ENCODE data around the gene METTL16.

The METTL16 gene

DNA sequence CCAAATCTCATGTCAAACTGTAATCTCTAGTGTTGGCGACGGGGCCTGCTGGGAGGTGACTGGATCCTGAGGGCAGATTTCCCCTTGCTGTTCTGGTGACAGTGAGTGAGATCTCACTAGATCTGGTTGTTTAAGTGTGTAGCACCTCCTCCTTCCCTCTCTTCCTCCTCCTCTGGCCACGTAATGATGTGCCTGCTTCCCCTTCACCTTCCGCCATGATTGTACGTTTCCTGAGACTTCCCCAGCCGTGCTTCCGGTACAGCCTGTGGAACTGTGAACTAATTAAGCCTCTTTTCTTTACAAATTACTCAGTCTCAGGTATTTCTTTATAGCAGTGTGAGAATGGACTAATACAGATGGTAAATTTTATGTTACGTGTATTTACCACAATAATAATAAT lies 49.2 kb downstream of the METTL16 start:
- TF ChIP-seq CTCF (IDR thresholded peaks at IDR 0.05; ENCODE audit: low read depth, low read length), result no peak
- H3K4me3 ChIP-seq (ENCODE audit: low read depth, low read length), result no peak overlapping the region
- DNase-seq (ENCODE audit: low read depth, low spot score), result no peak
- in situ Hi-C loops (cut with HindIII; ENCODE audit: low sequenced_read_pairs), result no loop called here

- H3K4me3 ChIP-seq (ENCODE audit: low read depth, low read length), result no peak overlapping the region
- no peak for TF ChIP-seq CTCF (IDR thresholded peaks at IDR 0.05; ENCODE audit: low read depth, low read length)
- in situ Hi-C loops (cut with HindIII; ENCODE audit: low sequenced_read_pairs), result no loop called here
- no peak for DNase-seq (ENCODE audit: low read depth, low spot score)
Measured at GRCh38 chr17:2459917-2460271, 51.8 kb downstream of the METTL16 start.

DNA sequence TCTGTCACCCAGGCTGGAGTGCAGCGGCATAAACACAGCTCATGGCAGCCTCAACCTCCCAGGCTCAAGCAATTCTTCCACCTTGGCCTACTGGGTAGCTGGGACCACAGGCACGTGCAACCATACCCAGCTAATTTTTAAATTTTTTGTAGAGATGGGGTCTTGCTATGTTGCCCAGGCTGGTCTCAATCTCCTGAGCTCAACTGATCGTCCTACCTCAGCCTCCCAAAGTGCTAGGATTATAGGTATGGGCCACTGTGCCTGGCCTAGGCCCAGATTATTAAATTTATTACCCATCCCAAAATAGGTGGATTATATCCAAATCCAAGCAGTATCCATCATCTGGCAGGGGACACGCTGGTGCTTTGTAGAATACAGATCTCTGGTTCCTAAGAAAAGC lies 53.8 kb downstream of the METTL16 start:
- in situ Hi-C loops (cut with HindIII; ENCODE audit: low sequenced_read_pairs), result no loop called here
- DNase-seq (ENCODE audit: low read depth, low spot score), result no peak
- H3K4me3 ChIP-seq (ENCODE audit: low read depth, low read length), result no peak overlapping the region
- no peak for TF ChIP-seq CTCF (IDR thresholded peaks at IDR 0.05; ENCODE audit: low read depth, low read length)

- DNase-seq (ENCODE audit: low read depth, low spot score), result no peak
- no peak for TF ChIP-seq CTCF (IDR thresholded peaks at IDR 0.05; ENCODE audit: low read depth, low read length)
- in situ Hi-C loops (cut with HindIII; ENCODE audit: low sequenced_read_pairs), result no loop called here
- no peak overlapping the region for H3K4me3 ChIP-seq (ENCODE audit: low read depth, low read length)
Measured at GRCh38 chr17:2456475-2456874, 55.2 kb downstream of the METTL16 start.

- DNase-seq (ENCODE audit: low read depth, low spot score), result no peak
- no peak overlapping the region for H3K4me3 ChIP-seq (ENCODE audit: low read depth, low read length)
Measured at GRCh38 chr17:2455956-2456355, 55.7 kb downstream of the METTL16 start.

GRCh38 chr17:2453866-2454265 lies 57.8 kb downstream of the METTL16 start:
- no peak for DNase-seq (ENCODE audit: low read depth, low spot score)
- no peak for TF ChIP-seq CTCF (IDR thresholded peaks at IDR 0.05; ENCODE audit: low read depth, low read length)
- in situ Hi-C loops (cut with HindIII; ENCODE audit: low sequenced_read_pairs), result no loop called here
- no peak overlapping the region for H3K4me3 ChIP-seq (ENCODE audit: low read depth, low read length)

More at GRCh38 chr17:2455956-2456355, 55.7 kb downstream of the METTL16 start:
- TF ChIP-seq CTCF (IDR thresholded peaks at IDR 0.05; ENCODE audit: low read depth, low read length), result no peak
- in situ Hi-C loops (cut with HindIII; ENCODE audit: low sequenced_read_pairs), result no loop called here

DNA sequence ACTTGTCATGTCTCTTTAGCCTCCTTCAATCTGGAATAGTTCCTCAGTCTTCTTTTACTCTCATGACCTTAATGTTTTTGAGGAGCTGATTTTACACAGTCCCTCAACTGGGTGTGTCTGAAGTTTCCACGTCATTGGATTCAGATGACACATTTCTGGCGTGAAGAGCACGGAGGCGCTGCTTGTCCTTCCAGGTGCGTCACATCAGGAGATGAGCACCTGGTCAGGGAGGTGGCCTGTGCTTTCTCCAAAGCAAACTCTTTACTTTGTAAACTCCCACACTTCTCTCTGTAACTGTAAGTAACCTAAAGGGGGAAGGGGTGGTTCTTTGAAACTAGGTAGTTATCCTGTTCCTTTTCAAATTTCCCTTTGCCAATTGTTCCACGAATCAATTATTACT lies 58.4 kb downstream of the METTL16 start:
- DNase-seq (ENCODE audit: low read depth, low spot score), result no peak
- TF ChIP-seq CTCF (IDR thresholded peaks at IDR 0.05; ENCODE audit: low read depth, low read length), result no peak
- in situ Hi-C loops (cut with HindIII; ENCODE audit: low sequenced_read_pairs), result no loop called here
- no peak overlapping the region for H3K4me3 ChIP-seq (ENCODE audit: low read depth, low read length)
